Stimulated activated naive CD8-positive, alpha-beta T cell treated with anti-CD3 and anti-CD28 coated beads, Interleukin-15, amount 100 ng/mL, for 72 hours (primary cell): ENCODE measurements around the gene MTA1.

ENCODE experiments used
- ATAC-seq: fragments of 150-1000 bp; cut with Tn5 transposase; 2 replicates; pipeline ENCODE4 v1.10.0; 2021; ENCODE audit warnings: mild to moderate bottlenecking, moderate library complexity
- DNase-seq, 2 donors: peaks; one replicate each; pipeline ENCODE4 v3.0.0; 2021 to 2022
- H3K27ac Mint-ChIP-seq, 2 donors: one replicate each; pipeline ENCODE4 v1.8.0; 2022; ENCODE audit warnings: mild to moderate bottlenecking in 2 of 2, mixed read lengths in 2 of 2, moderate library complexity in 2 of 2
- H3K27me3 Mint-ChIP-seq: one replicate; pipeline ENCODE4 v1.8.0; 2022; ENCODE audit warnings: mixed read lengths
- H3K4me1 Mint-ChIP-seq: one replicate; pipeline ENCODE4 v1.8.0; 2022; ENCODE audit warnings: mild to moderate bottlenecking, mixed read lengths
- H3K4me3 Mint-ChIP-seq, 2 donors: one replicate each; pipeline ENCODE4 v1.8.0; 2022; ENCODE audit warnings: mild to moderate bottlenecking in 2 of 2, mixed read lengths in 2 of 2, moderate library complexity in 1 of 2
- H3K9me3 Mint-ChIP-seq, 2 donors: one replicate each; pipeline ENCODE4 v1.8.0; 2022; ENCODE audit warnings: mixed read lengths in 2 of 2

The MTA1 gene

DNA sequence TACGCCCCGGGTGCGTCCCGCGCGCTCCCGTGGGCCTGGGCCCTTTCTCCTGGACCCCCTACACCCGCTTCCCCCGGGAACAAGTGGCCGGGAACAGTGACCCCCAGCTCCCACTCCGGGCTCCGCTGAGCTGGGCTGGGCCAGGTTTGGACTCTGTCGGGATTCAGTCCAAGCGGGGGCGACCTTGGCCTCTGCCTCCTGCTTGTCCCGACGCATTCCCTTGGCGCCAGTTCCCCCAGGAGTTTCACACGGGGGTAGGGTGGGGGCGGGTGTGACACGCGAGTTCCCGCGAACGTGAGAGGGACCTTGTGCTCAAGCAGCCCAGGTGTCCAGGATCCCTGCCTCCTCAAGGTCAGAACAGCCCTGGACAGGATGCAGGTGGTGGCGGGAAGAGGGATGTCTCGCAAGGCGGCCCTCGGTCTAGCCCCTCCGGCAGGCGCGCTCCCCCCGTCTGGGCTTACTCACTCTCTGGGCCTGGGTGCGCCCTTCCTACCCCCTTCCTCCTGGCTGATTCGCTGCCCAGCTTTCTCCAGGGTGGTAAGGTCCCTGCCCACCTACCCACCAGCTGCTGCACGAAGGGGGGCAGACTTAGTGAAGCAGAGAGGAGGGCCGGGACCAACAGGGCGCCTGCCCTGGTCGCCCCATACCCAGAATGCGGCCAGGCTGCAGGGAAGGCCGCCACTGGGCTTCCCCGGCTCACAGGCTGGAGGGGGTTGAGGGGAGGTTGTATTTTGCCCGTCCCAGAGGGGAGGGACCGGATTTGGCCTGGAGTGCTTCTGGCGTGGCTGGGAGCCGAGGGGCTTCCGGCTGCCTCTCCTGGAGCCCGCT, 55.9 kb downstream of the MTA1 start:
- ATAC-seq (no peak), DNase-seq (no peak)
- H3K9me3 Mint-ChIP-seq = peaks cover 0 to 4% of the 10 kb centered on the region in 2 donors
- H3K27ac Mint-ChIP-seq = no peak overlapping the region
- H3K4me1 Mint-ChIP-seq = peaks cover 50% of the 10 kb centered on the region
- H3K4me3 Mint-ChIP-seq = peak overlapping the region in 1 of 2 donors; percentile 41
- peaks cover 44% of the 10 kb centered on the region for H3K27me3 Mint-ChIP-seq

DNA sequence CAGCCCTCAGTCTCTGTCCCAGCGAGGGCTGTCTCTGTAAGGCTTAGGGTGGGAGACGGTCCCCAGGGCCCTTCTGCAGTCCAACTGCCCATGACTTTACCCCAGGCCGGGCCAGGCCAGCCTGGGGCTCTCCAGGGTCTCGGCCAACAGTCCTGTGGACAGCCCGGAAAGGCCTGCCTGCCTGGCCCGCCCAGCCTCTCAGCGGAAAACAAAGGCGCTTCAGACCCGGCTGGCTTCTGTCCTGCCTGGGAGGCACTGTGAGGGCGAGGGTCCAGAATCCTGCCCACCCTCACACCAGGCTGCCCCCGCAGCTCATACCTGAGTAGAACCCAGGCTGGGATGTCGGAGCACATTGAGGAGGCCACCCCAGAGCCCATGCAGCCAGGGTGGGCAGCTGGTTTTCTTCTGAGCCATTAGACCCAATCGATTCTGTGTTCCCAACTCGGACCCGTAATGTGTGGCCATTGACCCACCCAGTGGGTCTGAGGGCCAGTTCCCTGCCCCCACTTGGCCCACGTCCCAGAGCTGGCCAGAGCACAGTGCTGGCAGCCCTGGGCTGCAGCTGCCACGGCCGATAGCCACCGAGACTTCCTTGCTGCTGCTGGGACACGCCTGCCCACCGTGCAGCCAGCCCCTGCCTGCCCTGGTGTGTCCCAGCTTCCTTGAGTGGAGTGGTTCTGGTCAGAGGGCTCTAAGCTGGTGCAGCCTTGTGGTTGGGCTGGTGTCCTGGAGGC, 56.6 kb downstream of the MTA1 start:
- ATAC-seq (no peak), DNase-seq (no peak)
- peaks cover 58% of the 10 kb centered on the region for H3K4me1 Mint-ChIP-seq
- H3K27me3 Mint-ChIP-seq = peaks cover 46% of the 10 kb centered on the region
- peak overlapping the region in 1 of 2 donors; percentile 41 for H3K4me3 Mint-ChIP-seq
- peaks cover 0 to 4% of the 10 kb centered on the region in 2 donors for H3K9me3 Mint-ChIP-seq
- no peak overlapping the region for H3K27ac Mint-ChIP-seq

DNA sequence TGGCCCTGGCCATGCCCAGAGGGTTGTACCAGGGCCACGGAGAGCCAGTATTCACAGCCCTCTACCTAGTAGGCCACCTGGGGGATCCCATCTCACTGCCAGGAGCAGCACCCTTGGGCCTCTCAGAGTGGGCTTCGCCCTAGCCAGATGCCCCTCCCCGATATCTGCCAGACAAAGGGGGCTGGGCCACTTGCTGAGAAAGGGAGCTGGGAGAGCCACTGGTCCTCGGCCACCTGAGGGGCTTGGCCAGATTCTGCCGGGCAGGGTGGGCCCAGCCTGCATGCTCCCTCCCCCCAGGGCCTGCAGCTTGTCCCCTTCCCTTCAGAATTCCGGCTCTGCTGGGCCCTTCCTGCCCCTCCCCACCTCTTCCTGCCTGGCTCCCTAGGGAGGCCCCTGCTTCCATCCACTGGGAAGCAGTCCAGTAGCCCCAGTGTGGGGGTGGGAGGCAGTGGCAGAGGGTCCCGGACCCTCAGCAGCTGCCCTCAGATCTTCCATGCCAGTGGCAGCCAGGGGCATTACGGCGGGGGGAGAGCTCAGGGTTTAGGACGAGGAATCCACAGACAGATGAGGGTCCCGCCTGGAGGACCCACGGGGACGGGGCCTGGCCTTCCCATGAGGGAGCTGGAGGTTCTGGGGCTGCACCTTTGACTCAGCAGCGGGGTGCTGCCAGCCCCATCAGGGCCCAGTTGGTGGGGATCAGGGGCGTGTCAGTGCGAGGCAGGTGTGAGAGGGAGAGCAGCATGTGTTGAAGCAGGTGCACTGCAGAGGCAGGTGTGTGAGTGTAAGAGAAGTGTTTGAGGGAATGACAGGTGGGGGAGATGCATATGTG, 57.4 kb downstream of the MTA1 start:
- Mint-ChIP-seq H3K9me3 (peaks cover 0 to 4% of the 10 kb centered on the region in 2 donors), H3K4me3 (peak overlapping the region in 1 of 2 donors; percentile 23), H3K27ac (peak overlapping the region in 1 of 2 donors; percentile 88), H3K27me3 (peaks cover 46% of the 10 kb centered on the region), H3K4me1 (peaks cover 65% of the 10 kb centered on the region)
- ATAC-seq = no peak
- DNase-seq = no peak

DNA sequence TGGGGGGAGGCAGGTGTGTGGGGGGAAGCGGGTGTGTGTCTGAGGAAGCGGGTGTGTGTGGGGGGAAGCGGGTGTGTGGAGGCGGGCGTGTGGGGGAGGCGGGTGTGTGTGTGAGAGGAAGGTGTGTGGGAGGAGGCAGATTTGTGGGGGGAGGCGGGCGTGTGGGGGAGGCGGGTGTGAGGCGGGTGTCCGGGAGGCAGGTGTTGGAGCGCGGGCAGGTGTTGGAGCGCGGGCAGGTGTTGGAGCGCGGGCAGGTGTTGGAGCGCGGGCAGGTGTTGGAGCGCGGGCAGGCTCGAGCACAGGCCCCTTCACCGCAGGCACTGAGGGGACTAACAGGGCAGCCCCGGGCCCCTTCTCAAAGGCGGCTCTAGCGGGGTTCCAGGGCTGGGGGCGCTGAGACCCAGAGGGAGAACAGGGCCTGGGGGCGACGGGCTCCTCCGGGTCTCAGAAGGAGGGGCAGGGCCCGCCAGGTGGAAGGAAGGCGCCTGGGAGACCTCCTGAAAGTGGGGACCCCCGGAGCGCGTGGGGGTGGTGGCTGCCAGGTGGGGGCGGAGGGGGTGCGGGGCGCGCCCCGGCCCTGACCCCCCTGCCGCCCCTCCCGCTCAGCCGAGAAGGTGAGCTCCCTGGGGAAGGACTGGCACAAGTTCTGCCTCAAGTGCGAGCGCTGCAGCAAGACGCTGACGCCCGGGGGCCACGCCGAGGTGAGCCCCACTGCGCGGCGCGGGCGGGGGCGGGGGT, 58.2 kb downstream of the MTA1 start:
- Mint-ChIP-seq H3K4me1 (peaks cover 73% of the 10 kb centered on the region), H3K27ac (no peak overlapping the region), H3K4me3 (peak overlapping the region in 1 of 2 donors; percentile 18), H3K9me3 (peaks cover 0 to 4% of the 10 kb centered on the region in 2 donors), H3K27me3 (peaks cover 46% of the 10 kb centered on the region)
- no peak for ATAC-seq
- DNase-seq = no peak

DNA sequence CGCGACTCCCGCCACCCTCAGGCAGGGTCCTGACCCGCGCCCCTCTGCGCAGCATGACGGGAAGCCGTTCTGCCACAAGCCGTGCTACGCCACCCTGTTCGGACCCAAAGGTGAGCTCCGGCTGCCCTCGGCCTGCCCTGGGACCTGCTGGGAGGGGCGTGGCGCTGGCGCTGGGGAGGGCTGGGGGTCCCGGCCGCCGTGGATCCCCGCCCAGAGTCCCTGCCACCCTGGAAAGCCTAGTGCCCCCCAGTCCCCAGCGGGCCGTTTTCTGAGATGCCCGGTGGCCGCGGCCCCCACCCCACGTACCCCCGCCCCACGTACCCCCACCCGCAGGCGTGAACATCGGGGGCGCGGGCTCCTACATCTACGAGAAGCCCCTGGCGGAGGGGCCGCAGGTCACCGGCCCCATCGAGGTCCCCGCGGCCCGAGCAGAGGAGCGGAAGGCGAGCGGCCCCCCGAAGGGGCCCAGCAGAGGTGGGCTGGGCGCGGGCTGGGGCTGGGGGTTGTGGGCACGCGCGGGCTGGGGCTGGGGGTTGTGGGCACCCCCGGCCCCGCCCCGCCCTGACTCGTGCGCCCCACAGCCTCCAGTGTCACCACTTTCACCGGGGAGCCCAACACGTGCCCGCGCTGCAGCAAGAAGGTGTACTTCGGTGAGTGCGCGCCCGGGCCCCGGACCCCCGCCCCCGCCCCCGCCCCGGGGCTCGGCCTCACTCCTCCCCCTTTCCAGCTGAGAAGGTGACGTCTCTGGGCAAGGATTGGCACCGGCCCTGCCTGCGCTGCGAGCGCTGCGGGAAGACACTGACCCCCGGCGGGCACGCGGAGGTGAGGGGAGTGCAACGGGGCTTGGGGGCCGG, 59.0 kb downstream of the MTA1 start:
- peaks cover 46% of the 10 kb centered on the region for H3K27me3 Mint-ChIP-seq
- DNase-seq (no peak), ATAC-seq (no peak)
- H3K27ac Mint-ChIP-seq = no peak overlapping the region
- peaks cover 0 to 4% of the 10 kb centered on the region in 2 donors for H3K9me3 Mint-ChIP-seq
- no peak overlapping the region for H3K4me3 Mint-ChIP-seq
- H3K4me1 Mint-ChIP-seq = peaks cover 77% of the 10 kb centered on the region

DNA sequence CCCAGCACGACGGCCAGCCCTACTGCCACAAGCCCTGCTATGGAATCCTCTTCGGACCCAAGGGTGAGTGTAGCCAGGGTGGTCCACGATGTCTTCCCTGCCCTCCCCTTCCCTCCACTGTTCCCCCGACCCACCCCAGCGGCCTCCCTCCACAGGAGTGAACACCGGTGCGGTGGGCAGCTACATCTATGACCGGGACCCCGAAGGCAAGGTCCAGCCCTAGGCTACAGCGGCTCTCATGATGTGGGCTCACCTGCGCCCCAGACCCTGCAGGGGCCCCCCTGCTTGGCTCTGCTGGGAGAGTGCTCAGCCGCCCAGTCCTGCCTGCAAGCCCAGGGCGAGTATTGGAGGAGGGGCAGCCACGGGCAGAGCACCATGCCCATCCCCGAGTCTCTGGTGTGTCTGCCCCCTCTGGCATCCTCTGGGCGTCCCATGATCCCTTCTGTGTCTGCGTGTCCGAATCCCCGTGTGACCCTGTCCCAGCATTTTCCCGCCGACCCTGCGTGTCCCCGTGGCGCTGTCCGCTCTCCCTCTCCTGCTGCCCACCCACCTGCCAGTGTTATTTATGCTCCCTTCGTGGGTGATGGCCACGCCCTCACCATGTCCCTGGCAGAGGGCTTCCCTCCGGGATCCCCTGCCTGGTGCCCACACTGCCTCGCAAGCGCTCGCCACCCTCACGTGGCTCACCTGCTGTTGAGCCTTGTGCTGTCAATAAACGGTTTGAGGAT, 60.0 kb downstream of the MTA1 start:
- H3K27me3 Mint-ChIP-seq = peaks cover 46% of the 10 kb centered on the region
- no peak for DNase-seq
- no peak overlapping the region for H3K27ac Mint-ChIP-seq
- ATAC-seq = no peak
- H3K4me3 Mint-ChIP-seq = peak overlapping the region in 1 of 2 donors; percentile 44
- peaks cover 81% of the 10 kb centered on the region for H3K4me1 Mint-ChIP-seq
- H3K9me3 Mint-ChIP-seq = peaks cover 0 to 4% of the 10 kb centered on the region in 2 donors

DNA sequence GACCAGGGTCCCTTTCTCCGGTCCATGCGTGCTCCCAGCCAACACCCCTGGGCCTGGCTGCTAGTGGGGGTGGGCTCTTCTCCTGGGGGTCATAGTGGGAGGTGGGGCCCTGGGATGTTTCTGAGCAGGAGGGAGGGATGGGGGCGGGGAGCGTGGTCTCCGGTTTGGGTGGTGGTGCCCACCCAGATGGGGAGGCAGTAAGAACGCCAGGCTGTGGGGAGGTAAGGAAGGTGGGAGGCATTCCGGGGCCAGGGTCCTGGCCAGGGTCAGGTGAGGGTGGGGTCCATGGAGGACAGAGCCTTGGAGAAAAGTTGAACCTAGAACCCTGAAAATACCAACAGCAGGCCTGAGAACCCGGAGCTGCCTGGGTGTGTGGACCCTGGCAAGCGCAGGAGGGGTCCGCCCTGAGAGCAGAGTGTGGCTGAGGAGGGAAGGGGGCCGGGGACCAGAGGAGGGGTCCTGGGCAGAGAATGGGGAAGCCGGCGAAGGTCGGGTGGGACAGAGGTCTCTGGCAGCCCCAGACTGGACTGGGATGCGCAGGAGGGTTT, 60.6 kb downstream of the MTA1 start:
- Mint-ChIP-seq H3K9me3 (peaks cover 0 to 4% of the 10 kb centered on the region in 2 donors), H3K27ac (peak overlapping the region in 1 of 2 donors; percentile 65), H3K4me1 (peaks cover 88% of the 10 kb centered on the region), H3K27me3 (peaks cover 46% of the 10 kb centered on the region), H3K4me3 (no peak overlapping the region)
- DNase-seq = no peak
- no peak for ATAC-seq

DNA sequence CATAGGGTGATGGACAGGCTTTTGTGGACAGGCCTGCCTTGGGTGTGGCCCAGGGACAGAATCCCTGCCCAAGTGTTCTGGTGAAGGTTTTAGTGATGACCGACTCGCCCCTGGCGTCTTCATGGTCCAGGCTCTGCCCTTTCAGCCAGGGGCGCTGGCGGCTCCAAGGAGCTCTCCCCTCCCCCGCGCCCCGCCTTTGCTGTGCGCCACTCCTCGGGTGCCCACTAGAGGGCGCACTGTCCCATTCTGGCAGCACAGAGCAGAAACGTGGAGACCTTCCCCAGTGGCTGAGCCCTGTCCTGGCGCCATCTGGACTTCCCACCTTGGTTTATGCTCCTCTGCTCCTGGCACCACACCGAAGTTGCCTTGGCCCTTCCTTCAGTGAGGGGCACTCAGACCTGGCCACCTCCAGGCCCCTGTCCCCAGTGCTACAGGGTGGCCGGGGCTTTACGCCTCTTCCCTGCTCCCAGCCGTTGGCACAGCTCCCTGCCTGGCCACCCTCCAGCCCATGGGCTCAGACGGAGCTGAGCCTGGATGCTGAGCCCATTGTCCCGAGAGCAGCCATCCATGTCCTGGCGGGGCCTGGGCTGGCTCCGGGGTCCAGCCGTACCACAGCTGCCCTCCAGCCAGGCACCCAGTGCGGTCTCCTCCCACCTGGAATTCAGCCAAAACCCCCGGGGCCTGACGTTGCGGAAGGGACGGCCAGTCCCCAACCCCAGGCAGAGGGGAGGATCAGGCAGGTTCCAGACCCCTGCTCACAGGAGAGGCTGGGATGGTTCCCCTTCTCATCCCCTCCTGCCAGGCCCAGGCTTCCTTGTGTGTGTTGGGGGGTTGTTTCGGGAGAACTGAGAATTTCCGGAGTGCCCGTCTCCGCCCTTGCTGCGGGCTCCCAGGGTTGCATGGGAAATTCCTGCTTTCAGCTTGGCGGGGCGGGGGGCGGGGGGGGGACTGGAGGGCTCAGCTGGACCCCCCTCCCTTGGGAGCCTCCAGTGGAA, 61.5 kb downstream of the MTA1 start:
- H3K27ac Mint-ChIP-seq = peak overlapping the region; percentile 99 to 100
- H3K4me3 Mint-ChIP-seq = peak overlapping the region; percentile 76 to 86
- H3K4me1 Mint-ChIP-seq = peaks cover 88% of the 10 kb centered on the region
- DNase-seq (peak; percentile 93), ATAC-seq (peak; percentile 62)
- peaks cover 0 to 4% of the 10 kb centered on the region in 2 donors for H3K9me3 Mint-ChIP-seq
- H3K27me3 Mint-ChIP-seq = peaks cover 37% of the 10 kb centered on the region

DNA sequence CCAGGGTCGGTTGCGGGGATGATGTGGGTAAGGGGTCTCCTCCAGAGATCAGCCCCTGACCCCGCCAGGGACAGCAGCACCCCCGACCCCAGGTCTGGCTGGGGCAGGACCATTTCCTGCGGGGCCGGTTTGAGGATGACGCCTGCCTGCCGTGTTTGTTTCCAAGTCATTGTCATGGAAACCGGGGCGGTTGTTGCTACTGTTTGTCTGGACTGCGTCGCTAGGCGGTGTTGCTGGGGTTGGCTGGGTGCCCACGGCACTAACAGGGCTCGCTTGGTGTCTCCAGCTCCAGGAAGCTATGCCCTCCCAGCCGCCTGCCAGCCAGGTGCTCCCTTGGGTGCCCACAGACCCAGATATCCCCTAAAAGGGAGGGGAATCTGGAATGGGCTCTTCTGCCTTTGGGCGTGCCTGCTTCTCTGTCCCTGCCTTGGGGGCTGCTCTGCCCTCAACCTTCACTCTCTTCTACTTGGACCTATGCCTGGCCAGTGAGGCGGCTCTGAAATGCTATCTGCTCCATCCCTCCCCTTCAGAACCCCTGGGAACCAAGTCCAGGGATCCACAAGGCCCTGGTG, 62.3 kb downstream of the MTA1 start:
- DNase-seq = peak; percentile 87 to 96
- Mint-ChIP-seq H3K9me3 (peaks cover 0 to 4% of the 10 kb centered on the region in 2 donors), H3K4me3 (peak overlapping the region; percentile 76 to 82), H3K27me3 (peaks cover 34% of the 10 kb centered on the region), H3K4me1 (peaks cover 88% of the 10 kb centered on the region), H3K27ac (peak overlapping the region; percentile 99 to 100)
- ATAC-seq = peak; percentile 75

DNA sequence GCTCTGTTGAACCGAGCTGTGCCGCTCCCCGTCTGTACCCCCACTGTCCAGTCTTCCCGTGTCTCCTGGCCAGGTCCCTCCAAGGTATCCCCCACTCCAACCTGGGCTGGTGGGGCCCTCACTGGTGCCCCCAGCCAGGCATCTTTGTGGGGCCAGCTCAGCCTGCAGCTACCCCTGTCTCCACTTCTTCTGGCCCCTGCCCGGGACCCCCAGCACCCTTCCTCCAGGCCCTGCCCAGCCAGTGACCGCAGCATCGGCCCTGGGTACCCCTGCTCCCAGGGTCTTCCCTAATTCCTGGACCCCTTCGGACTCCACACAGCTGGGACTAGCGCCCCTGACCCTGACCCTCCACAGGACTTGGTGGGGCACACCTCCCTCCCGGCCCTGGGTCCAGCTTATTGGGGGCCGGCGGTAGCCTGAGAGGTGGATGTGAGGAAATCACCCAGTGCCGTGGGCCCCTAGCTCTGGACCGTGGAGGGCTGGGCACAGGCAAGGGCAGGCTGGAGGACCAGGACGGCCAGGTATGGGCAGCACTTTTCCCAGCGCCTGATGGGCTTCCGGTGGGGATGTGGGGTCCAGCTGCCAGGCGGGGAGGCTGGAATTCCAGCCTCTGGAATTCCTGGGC, 63.0 kb downstream of the MTA1 start:
- peaks cover 29% of the 10 kb centered on the region for H3K27me3 Mint-ChIP-seq
- peak overlapping the region; percentile 93 to 100 for H3K27ac Mint-ChIP-seq
- peak overlapping the region; percentile 76 to 82 for H3K4me3 Mint-ChIP-seq
- DNase-seq (no peak), ATAC-seq (no peak)
- H3K4me1 Mint-ChIP-seq = peaks cover 81% of the 10 kb centered on the region
- H3K9me3 Mint-ChIP-seq = no peaks in the 10 kb centered on the region

DNA sequence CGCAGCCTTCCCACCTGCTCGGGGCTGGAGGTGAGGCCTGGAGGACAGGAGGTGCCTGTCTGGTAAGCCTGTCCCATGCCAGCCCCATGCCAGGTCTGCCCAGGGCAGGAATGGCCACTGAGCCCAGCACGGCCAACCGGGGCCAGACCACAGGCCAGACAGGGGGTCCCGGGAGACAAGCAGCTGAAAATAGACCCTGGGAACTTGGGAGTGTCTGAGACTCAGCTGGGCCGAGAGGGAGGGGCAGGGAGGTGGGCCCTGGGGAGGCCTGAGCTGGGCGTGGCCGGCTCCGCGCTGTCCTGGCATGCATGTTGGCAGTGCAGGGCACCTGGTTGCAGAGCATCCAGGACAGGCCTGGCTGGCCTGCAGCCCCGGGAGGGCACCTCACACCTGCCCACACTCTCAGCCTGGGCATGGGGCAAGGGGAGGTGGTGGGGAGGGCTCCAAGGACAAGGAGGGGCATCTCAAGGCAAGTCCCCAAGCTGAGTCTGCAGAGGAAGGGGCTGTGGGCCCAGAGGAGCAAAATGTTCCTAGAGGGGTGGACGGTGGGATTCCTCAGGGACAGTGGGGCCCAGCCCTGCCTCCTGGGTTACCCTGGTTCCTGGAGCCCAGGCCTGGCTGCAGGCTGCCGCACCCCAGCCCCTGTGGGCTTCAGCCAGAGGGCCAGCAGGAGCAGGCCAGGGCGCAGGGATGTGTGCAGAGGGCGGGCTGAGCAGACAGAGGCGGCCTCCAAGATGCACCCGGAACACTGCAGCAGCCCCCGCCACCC, 63.9 kb downstream of the MTA1 start:
- Mint-ChIP-seq H3K9me3 (no peaks in the 10 kb centered on the region), H3K27me3 (peaks cover 25% of the 10 kb centered on the region), H3K27ac (peak overlapping the region; percentile 97 to 100), H3K4me3 (no peak overlapping the region), H3K4me1 (peaks cover 86% of the 10 kb centered on the region)
- ATAC-seq (no peak), DNase-seq (no peak)
